A673 (cell line): ENCODE data around the gene CTIF. TPM values are rescaled to one million over a fixed set of nuclear protein-coding genes. Genes with fewer than 3 reads are reported as not detected.

ENCODE experiments used
- BruUV-seq: library from RNA; stranded (reverse); fragments of 400-500 nt; replicated peaks from 2 replicates; lab custom pipeline; 2021; lab: Mats Ljungman, UMichigan
- CTCF ChIA-PET: fragments of 300-600 bp; sonication (Branson Sonifier 250); formaldehyde crosslinking; loops from one replicate; lab custom pipeline; 2022; ENCODE audit warnings: antibody characterized with exemption; lab: Charles Lee
- POLR2A ChIA-PET: fragments of 300-600 bp; sonication (Branson Sonifier 250); formaldehyde crosslinking; loops from one replicate; lab custom pipeline; 2022; ENCODE audit warnings: antibody characterized with exemption; ENCODE audit not compliant: low non-redundant PET; lab: Charles Lee
- DNase-seq: peaks from one replicate; pipeline ENCODE4 v3.0.0-alpha.2; 2015; ENCODE audit warnings: low spot score
- H3K27ac ChIP-seq: fragments of 200-600 bp; sonication (generic); 2 replicates; pipeline ENCODE4 v1.5.1; 2016; ENCODE audit warnings: mixed run types, low read depth, mild to moderate bottlenecking, mixed read lengths, antibody characterized with exemption, low read length; ENCODE audit not compliant: poor library complexity, severe bottlenecking
- H3K27me3 ChIP-seq: fragments of 200-600 bp; sonication (generic); replicated peaks from 2 replicates; pipeline ENCODE4 v1.6.1; 2017; ENCODE audit warnings: mixed run types, low read depth, mild to moderate bottlenecking, mixed read lengths, antibody characterized with exemption, low read length; ENCODE audit not compliant: insufficient read depth, poor library complexity
- H3K36me3 ChIP-seq: fragments of 200-600 bp; sonication (generic); 2 replicates; pipeline ENCODE4 v1.6.1; 2016; ENCODE audit warnings: mixed run types, mild to moderate bottlenecking, mixed read lengths, antibody characterized with exemption, low read length; ENCODE audit not compliant: insufficient read depth, poor library complexity, severe bottlenecking
- H3K4me1 ChIP-seq: fragments of 200-600 bp; sonication (generic); 2 replicates; pipeline ENCODE4 v1.6.1; 2017; ENCODE audit warnings: mixed run types, mild to moderate bottlenecking, mixed read lengths, antibody characterized with exemption, low read length; ENCODE audit not compliant: insufficient read depth, poor library complexity, severe bottlenecking
- H3K4me3 ChIP-seq: fragments of 200-600 bp; sonication (generic); 2 replicates; pipeline ENCODE4 v1.5.1; 2016; ENCODE audit warnings: low read depth, mixed run types, mild to moderate bottlenecking, mixed read lengths, low read length; ENCODE audit not compliant: poor library complexity, severe bottlenecking
- H3K9me3 ChIP-seq: fragments of 200-600 bp; sonication (generic); 2 replicates; pipeline ENCODE4 v1.6.1; 2016; ENCODE audit warnings: mixed run types, low read depth, mild to moderate bottlenecking, mixed read lengths, antibody characterized with exemption, low read length; ENCODE audit not compliant: poor library complexity, severe bottlenecking
- EZH2 ChIP-seq: fragments of 200-600 bp; sonication (generic); IDR thresholded peaks from 2 replicates; pipeline ENCODE4 v1.6.1; 2017; ENCODE audit warnings: borderline replicate concordance, low read depth, mild to moderate bottlenecking, mixed read lengths, antibody characterized with exemption, low read length; ENCODE audit not compliant: poor library complexity, severe bottlenecking
- intact Hi-C: fragments of 100-400 bp; cut with micrococcal nuclease; formaldehyde crosslinking; loops from one replicate; pipeline ENCODE4 v1.10.0; 2022; ENCODE audit not compliant: unreplicated experiment
- total RNA-seq: library from RNA; stranded (reverse); gene quantifications from 2 replicates; pipeline ENCODE4 v1.2.3, GENCODE V29; 2021
- TF ChIP-seq, protein P1 (sequence below): fragments of 300-800, 200-600 bp; sonication (generic); conservative IDR thresholded peaks from 2 replicates; pipeline ENCODE4 v1.5.1; 2017; ENCODE audit warnings: low read depth, mild to moderate bottlenecking, antibody characterized with exemption, low read length, moderate library complexity, mixed read lengths

The CTIF gene
- total RNA-seq, 1 experiment from 2014 or later, result 23.5 TPM

DNA sequence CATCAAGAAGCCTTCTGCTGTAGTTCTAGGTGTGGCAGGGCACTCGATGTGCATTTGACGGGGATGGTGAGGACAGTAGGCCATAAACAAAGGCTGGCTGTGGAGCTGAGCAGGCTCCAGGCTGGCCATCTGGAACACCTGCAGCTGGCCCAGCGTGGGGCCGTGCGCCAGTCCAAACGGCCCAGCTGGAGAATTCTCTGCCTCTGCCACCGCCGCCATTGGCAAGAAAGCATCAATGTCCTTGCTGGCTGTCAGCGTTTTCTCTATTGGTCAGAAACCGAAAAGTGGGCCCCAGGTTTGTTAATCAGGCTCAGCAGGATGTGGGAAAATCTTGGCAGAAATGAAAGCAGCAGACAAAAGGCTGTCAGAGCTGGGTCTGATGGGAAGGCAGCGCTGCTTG, 24.0 kb upstream of the CTIF start:
- intact Hi-C loops, result no loop called here
- CTCF ChIA-PET, result no interaction called here

DNA sequence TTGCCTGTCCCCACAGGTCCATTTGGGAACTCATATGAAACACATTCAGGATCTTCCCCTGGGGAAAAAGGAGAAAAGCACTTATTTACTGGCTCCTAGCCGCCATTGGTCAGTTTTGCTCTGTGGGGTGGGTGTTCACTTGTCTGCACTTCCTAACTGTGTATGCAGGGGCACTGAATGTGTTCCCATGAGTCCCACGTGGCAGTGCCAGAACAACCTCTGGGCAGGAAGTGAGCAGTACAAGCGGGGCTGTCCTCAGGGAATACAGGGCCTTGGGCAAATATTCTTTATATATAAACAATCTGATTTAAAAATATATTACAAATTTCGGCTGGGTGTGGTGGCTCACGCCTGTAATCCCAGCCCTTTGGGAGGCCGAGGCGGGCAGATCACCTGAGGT, 21.8 kb upstream of the CTIF start:
- no peaks in the 10 kb centered on the region for H3K36me3 ChIP-seq
- H3K9me3 ChIP-seq, result no peaks in the 10 kb centered on the region
- no peak overlapping the region for H3K4me3 ChIP-seq
- TF ChIP-seq, protein P1, sequence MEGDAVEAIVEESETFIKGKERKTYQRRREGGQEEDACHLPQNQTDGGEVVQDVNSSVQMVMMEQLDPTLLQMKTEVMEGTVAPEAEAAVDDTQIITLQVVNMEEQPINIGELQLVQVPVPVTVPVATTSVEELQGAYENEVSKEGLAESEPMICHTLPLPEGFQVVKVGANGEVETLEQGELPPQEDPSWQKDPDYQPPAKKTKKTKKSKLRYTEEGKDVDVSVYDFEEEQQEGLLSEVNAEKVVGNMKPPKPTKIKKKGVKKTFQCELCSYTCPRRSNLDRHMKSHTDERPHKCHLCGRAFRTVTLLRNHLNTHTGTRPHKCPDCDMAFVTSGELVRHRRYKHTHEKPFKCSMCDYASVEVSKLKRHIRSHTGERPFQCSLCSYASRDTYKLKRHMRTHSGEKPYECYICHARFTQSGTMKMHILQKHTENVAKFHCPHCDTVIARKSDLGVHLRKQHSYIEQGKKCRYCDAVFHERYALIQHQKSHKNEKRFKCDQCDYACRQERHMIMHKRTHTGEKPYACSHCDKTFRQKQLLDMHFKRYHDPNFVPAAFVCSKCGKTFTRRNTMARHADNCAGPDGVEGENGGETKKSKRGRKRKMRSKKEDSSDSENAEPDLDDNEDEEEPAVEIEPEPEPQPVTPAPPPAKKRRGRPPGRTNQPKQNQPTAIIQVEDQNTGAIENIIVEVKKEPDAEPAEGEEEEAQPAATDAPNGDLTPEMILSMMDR, result no peak
- TF ChIP-seq EZH2, result no peak
- intact Hi-C loops, result no loop called here
- peaks cover 9% of the 10 kb centered on the region for H3K27me3 ChIP-seq
- no peak overlapping the region for H3K27ac ChIP-seq
- CTCF ChIA-PET, result no interaction called here
- POLR2A ChIA-PET, result no interaction called here
- BruUV-seq, result no TSS peak
- no peaks in the 10 kb centered on the region for H3K4me1 ChIP-seq
- no peak for DNase-seq

More for the DNA sequence above, 24.0 kb upstream of the CTIF start:
- Histone ChIP-seq H3K4me1 (no peaks in the 10 kb centered on the region), H3K4me3 (no peak overlapping the region), H3K9me3 (no peaks in the 10 kb centered on the region), H3K27ac (no peak overlapping the region), H3K36me3 (no peaks in the 10 kb centered on the region), H3K27me3 (peaks cover 5% of the 10 kb centered on the region)
- peak; percentile 18 for DNase-seq
- BruUV-seq, result no TSS peak
- no peak for TF ChIP-seq EZH2
- TF ChIP-seq, protein P1, result no peak
- POLR2A ChIA-PET, result no interaction called here

DNA sequence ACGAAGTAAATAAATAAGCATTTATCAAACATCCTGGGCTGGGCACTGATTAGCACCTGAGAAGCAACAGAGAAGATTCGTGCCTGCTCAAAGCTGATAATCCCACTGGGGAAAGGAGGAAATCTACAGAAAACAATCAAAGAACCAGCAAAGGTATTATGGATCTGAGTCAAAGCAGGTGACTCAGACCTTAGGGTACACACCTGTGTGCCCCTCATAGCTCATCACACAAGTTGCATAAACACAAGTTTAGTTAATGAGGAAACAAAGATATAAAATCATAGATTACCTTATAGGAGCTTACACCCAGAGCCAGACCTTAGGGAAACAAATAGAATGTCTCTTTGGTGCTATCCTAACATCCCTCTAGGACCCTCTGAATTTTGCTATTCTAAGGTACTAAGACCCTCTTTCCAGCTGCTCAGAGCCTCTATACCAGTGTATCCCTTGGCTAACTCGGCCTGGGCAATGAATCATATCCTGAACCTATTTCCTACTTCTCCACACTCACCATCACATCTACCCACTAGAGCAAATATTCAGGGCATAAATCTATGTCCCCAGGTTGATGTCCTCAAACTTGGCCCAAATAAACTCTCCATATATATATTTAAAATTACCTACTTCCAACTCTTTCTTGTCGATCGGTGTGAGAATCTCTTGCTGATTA, 19.3 kb upstream of the CTIF start:
- Histone ChIP-seq H3K9me3 (no peaks in the 10 kb centered on the region), H3K36me3 (no peaks in the 10 kb centered on the region), H3K4me1 (no peaks in the 10 kb centered on the region), H3K27me3 (peaks cover 9% of the 10 kb centered on the region), H3K27ac (no peak overlapping the region), H3K4me3 (no peak overlapping the region)
- no peak for TF ChIP-seq EZH2
- TF ChIP-seq, protein P1, result no peak
- ChIA-PET POLR2A (interaction anchor here (0.6 kb wide), 1 partner anchor 278 kb away, joined by 25 read pairs; no protein-coding TSS in a partner anchor), CTCF (no interaction called here)
- no peak for DNase-seq
- intact Hi-C loops, result no loop called here
- BruUV-seq, result no TSS peak
